Smooth muscle cell (in vitro differentiated cells): ENCODE results near the gene PLCB4. TPM values are rescaled to one million over a fixed set of nuclear protein-coding genes. Genes with fewer than 3 reads are reported as not detected.

Experiments
- DNase-seq: peaks from one replicate; lab custom pipeline; 2025; ENCODE audit not compliant: unreplicated experiment; lab: John Stamatoyannopoulos, UW
- H2AFZ ChIP-seq: fragments of 200-600 bp; sonication (generic); 2 replicates; pipeline ENCODE4 v1.6.0; 2016; ENCODE audit warnings: antibody characterized with exemption, low read depth, mild to moderate bottlenecking
- H3F3A ChIP-seq: fragments of 200-600 bp; sonication (generic); 2 replicates; pipeline ENCODE4 v1.6.0; 2017; ENCODE audit warnings: antibody characterized with exemption, low read depth
- H3K27ac ChIP-seq: fragments of 200-600 bp; sonication (generic); 2 replicates; pipeline ENCODE4 v1.5.1; 2016; ENCODE audit warnings: low read depth, mild to moderate bottlenecking
- H3K27me3 ChIP-seq: fragments of 200-600 bp; sonication (generic); 2 replicates; pipeline ENCODE4 v1.6.1; 2016; ENCODE audit warnings: low read depth, mild to moderate bottlenecking
- H3K36me3 ChIP-seq: fragments of 200-600 bp; sonication (generic); 2 replicates; pipeline ENCODE4 v1.5.1; 2016; ENCODE audit warnings: low read depth
- H3K4me1 ChIP-seq: fragments of 200-600 bp; sonication (generic); 2 replicates; pipeline ENCODE4 v1.5.1; 2016; ENCODE audit warnings: low read depth
- H3K4me2 ChIP-seq: fragments of 200-600 bp; sonication (generic); 2 replicates; pipeline ENCODE4 v1.6.0; 2016; ENCODE audit warnings: mild to moderate bottlenecking
- H3K4me3 ChIP-seq: fragments of 200-600 bp; sonication (generic); 2 replicates; pipeline ENCODE4 v1.5.1; 2016; ENCODE audit warnings: mild to moderate bottlenecking
- H3K79me2 ChIP-seq: fragments of 200-600 bp; sonication (generic); 2 replicates; pipeline ENCODE4 v1.6.0; 2016; ENCODE audit warnings: low read depth, mild to moderate bottlenecking
- H3K9ac ChIP-seq: fragments of 200-600 bp; sonication (generic); 2 replicates; pipeline ENCODE4 v1.6.0; 2016; ENCODE audit warnings: low read depth
- H3K9me3 ChIP-seq: fragments of 200-600 bp; sonication (generic); replicated peaks from 2 replicates; pipeline ENCODE4 v1.5.1; 2016; ENCODE audit warnings: low read depth
- H4K20me1 ChIP-seq: fragments of 200-600 bp; sonication (generic); 2 replicates; pipeline ENCODE4 v1.6.0; 2016; ENCODE audit warnings: low read depth
- CTCF ChIP-seq: fragments of 200-600 bp; sonication (generic); IDR thresholded peaks from 2 replicates; pipeline ENCODE4 v1.5.1; 2017; ENCODE audit warnings: borderline replicate concordance, mild to moderate bottlenecking, antibody characterized with exemption; ENCODE audit not compliant: insufficient read depth, poor library complexity, severe bottlenecking
- WGBS: methylation state at CpG from one replicate; pipeline ENCODE4 v1.1.7; 2016; ENCODE audit warnings: low lambda C conversion rate; 5-methylcytosine and 5-hydroxymethylcytosine counted together
- polyA plus RNA-seq: library from polyadenylated mRNA; unstranded; fragments of >200 nt; fragmentation: Nextera tagmentation; extraction: Ambion mirVana; gene quantifications from 2 replicates; pipeline ENCODE4 v1.2.1, GENCODE V29; 2016
- total RNA-seq: library from RNA; depleted of rRNA; stranded (reverse); fragments of >200 nt; gene quantifications from 2 replicates; pipeline ENCODE4 v1.2.3, GENCODE V29; 2014

The PLCB4 gene
- total and polyA plus RNA-seq, 2 experiments from 2014 or later = 3.0 to 5.3 TPM

- H3K9ac ChIP-seq = no peak overlapping the region
- H3K27ac ChIP-seq = no peak overlapping the region
- no peak overlapping the region for H3K4me3 ChIP-seq
- H3F3A ChIP-seq = no peaks in the 10 kb centered on the region
- DNase-seq = no peak
- H3K4me1 ChIP-seq = peaks cover under 1% of the 10 kb centered on the region
- no peaks in the 10 kb centered on the region for H4K20me1 ChIP-seq
- no peak for TF ChIP-seq CTCF
- H2AFZ ChIP-seq = no peak overlapping the region
- no peak overlapping the region for H3K4me2 ChIP-seq
- H3K79me2 ChIP-seq = no peaks in the 10 kb centered on the region
- no peaks in the 10 kb centered on the region for H3K9me3 ChIP-seq
- no peaks in the 10 kb centered on the region for H3K36me3 ChIP-seq
- 88% methylated on average over 2 of the region's 2 CpGs for WGBS
- H3K27me3 ChIP-seq = no peaks in the 10 kb centered on the region
Measured at GRCh38 chr20:9027626-9028025, 41.3 kb upstream of the PLCB4 start.

- Histone ChIP-seq H3K27me3 (no peaks in the 10 kb centered on the region), H3K9ac (no peak overlapping the region), H2AFZ (no peak overlapping the region), H3K4me1 (no peaks in the 10 kb centered on the region), H3K4me3 (no peak overlapping the region), H3K79me2 (no peaks in the 10 kb centered on the region), H3K9me3 (no peaks in the 10 kb centered on the region), H3F3A (no peaks in the 10 kb centered on the region), H3K4me2 (no peak overlapping the region), H3K36me3 (no peaks in the 10 kb centered on the region), H3K27ac (no peak overlapping the region), H4K20me1 (no peaks in the 10 kb centered on the region)
- no peak for DNase-seq
- no peak for TF ChIP-seq CTCF
- 90% methylated on average over 3 of the region's 3 CpGs for WGBS
Measured at GRCh38 chr20:9028419-9028818, 40.5 kb upstream of the PLCB4 start.

- H3K9ac ChIP-seq = no peak overlapping the region
- H3K4me2 ChIP-seq = no peak overlapping the region
- H3K9me3 ChIP-seq = no peaks in the 10 kb centered on the region
- DNase-seq = no peak
- WGBS = 88% methylated on average over 8 of the region's 8 CpGs
- no peaks in the 10 kb centered on the region for H3K36me3 ChIP-seq
- H3K27me3 ChIP-seq = no peaks in the 10 kb centered on the region
- no peak overlapping the region for H2AFZ ChIP-seq
- H4K20me1 ChIP-seq = no peaks in the 10 kb centered on the region
- no peaks in the 10 kb centered on the region for H3K79me2 ChIP-seq
- H3K4me1 ChIP-seq = no peaks in the 10 kb centered on the region
- TF ChIP-seq CTCF = no peak
- no peak overlapping the region for H3K27ac ChIP-seq
- no peak overlapping the region for H3K4me3 ChIP-seq
- no peaks in the 10 kb centered on the region for H3F3A ChIP-seq
Measured at GRCh38 chr20:9031991-9032390, 36.9 kb upstream of the PLCB4 start.

- Histone ChIP-seq H3K9me3 (no peaks in the 10 kb centered on the region), H3K27me3 (no peaks in the 10 kb centered on the region), H4K20me1 (no peaks in the 10 kb centered on the region), H3K4me3 (no peak overlapping the region), H3K9ac (no peak overlapping the region), H3F3A (no peaks in the 10 kb centered on the region), H3K27ac (no peak overlapping the region), H3K36me3 (no peaks in the 10 kb centered on the region), H3K4me2 (no peak overlapping the region), H3K4me1 (no peaks in the 10 kb centered on the region), H3K79me2 (no peaks in the 10 kb centered on the region), H2AFZ (no peak overlapping the region)
- no peak for TF ChIP-seq CTCF
- WGBS = 93% methylated on average over 4 of the region's 4 CpGs
- DNase-seq = no peak
Measured at GRCh38 chr20:9032758-9033157, 36.1 kb upstream of the PLCB4 start.
